NT2/D1 (cell line): ENCODE measurements around the gene NEUROG3.
"Not testable (repeated sequence)": the region's sequence is repeated elsewhere in the genome, so short reads cannot be mapped to it uniquely, and the experiment has no call there.

Source experiments
- DNase-seq: peaks from one replicate; pipeline ENCODE4 v3.0.0-alpha.2; 2011; ENCODE audit warnings: low read depth, low spot score
- H3K27me3 ChIP-seq: 2 replicates; pipeline ENCODE4 v1.6.0; 2011; ENCODE audit warnings: mild to moderate bottlenecking; ENCODE audit not compliant: insufficient read length, insufficient read depth
- H3K36me3 ChIP-seq: 2 replicates; pipeline ENCODE4 v1.6.1; 2011; ENCODE audit warnings: mild to moderate bottlenecking, low read length, mixed read lengths; ENCODE audit not compliant: insufficient read depth, insufficient read length
- H3K4me1 ChIP-seq: 2 replicates; pipeline ENCODE4 v1.5.1; 2011; ENCODE audit not compliant: insufficient read depth, insufficient read length
- H3K4me3 ChIP-seq: 2 replicates; pipeline ENCODE4 v1.5.1; 2011; ENCODE audit warnings: low read depth; ENCODE audit not compliant: insufficient read length
- H3K9ac ChIP-seq: 2 replicates; pipeline ENCODE4 v1.6.0; 2011; ENCODE audit warnings: low read depth; ENCODE audit not compliant: insufficient read length
- H3K9me3 ChIP-seq: 2 replicates; pipeline ENCODE4 v1.5.1; 2011; ENCODE audit warnings: mild to moderate bottlenecking, low read length; ENCODE audit not compliant: insufficient read depth
- SUZ12 ChIP-seq: IDR thresholded peaks from 2 replicates; pipeline ENCODE4 v1.6.1; 2011; ENCODE audit not compliant: insufficient read length, insufficient read depth; ENCODE audit errors: extremely low read depth
- YY1 ChIP-seq: IDR thresholded peaks from 2 replicates; pipeline ENCODE4 v1.6.1; 2011; ENCODE audit not compliant: insufficient read length, insufficient read depth
- ZNF274 ChIP-seq: IDR thresholded peaks from 2 replicates; pipeline ENCODE4 v1.6.1; 2011; ENCODE audit warnings: mild to moderate bottlenecking, low read depth, low read length

The NEUROG3 gene

DNA sequence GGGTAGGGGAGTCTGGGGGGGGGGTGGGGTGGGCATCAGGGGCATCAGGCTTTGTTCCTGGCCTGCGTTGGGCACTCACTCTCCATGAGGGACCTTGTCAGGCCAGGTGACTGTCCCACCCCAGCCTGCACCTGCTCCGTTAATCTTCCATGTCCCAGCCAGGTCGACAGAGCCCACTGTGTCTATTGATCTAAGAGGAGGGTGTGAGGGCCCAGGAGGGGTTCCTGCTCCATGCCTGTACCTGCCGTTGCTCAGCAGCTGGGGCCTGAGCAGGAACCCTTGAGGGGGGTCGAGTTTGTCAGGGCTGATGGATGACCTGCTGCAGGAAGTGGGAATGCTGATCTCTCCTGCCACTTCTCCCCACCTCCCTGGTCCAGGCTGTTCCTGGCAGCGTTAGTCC is 18.6 kb downstream of the NEUROG3 start:
- no peak for DNase-seq
- no peak overlapping the region for H3K9ac ChIP-seq
- H3K27me3 ChIP-seq = no peaks in the 10 kb centered on the region
- no peak overlapping the region for H3K4me3 ChIP-seq
- H3K9me3 ChIP-seq = peaks cover 18% of the 10 kb centered on the region
- TF ChIP-seq SUZ12 (no peak), ZNF274 (no peak), YY1 (no peak)
- H3K36me3 ChIP-seq = no peaks in the 10 kb centered on the region
- H3K4me1 ChIP-seq = no peaks in the 10 kb centered on the region

DNA sequence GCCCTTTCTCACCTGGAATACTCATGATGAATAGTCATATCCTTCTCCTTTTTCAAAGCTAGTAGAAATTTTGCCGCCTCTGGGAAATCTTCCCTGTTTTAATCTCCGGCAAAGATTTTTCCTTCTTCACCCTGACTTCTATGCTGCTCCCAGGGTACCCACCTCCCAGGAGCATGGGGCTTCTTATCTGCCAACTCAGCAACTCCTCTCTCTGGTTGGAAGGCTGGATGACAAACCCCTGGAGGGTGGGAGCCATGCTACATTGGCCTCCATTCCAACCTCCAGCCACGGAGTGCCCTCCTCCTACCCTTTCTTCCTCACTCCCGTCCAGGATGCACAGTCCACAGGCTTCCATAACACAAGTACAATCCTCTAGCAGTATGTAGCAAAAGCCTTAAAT is 19.9 kb downstream of the NEUROG3 start:
- H3K36me3 ChIP-seq = no peaks in the 10 kb centered on the region
- no peak overlapping the region for H3K9ac ChIP-seq
- H3K27me3 ChIP-seq = no peaks in the 10 kb centered on the region
- DNase-seq = no peak
- TF ChIP-seq YY1 = no peak
- no peak for TF ChIP-seq ZNF274
- no peak for TF ChIP-seq SUZ12
- peaks cover 27% of the 10 kb centered on the region for H3K9me3 ChIP-seq
- H3K4me3 ChIP-seq = no peak overlapping the region
- no peaks in the 10 kb centered on the region for H3K4me1 ChIP-seq

DNA sequence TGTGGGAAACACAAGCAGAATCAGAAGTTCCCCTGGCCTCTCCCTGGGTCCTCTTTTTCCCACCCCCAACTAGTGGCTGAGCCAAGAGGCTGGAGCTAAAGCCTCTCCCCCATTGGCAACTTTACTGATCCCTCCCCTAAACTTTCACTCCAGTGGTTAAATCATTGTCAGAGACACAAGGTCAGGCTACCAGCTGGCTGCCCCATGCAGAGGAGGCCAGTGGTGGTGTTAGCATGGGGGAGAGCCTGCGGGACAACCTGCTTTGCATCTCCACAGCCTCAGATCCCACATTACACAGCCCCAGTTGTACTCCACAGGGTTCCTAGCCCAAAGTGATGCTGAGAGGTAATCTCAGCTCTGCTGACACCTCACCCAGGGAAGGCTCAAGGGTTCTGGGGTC is 21.0 kb downstream of the NEUROG3 start:
- H3K9me3 ChIP-seq = peaks cover 27% of the 10 kb centered on the region
- no peak for DNase-seq
- no peak overlapping the region for H3K4me3 ChIP-seq
- H3K27me3 ChIP-seq = no peaks in the 10 kb centered on the region
- H3K9ac ChIP-seq = no peak overlapping the region
- H3K36me3 ChIP-seq = no peaks in the 10 kb centered on the region
- TF ChIP-seq SUZ12 = no peak
- no peak for TF ChIP-seq ZNF274
- no peak for TF ChIP-seq YY1
- H3K4me1 ChIP-seq = no peaks in the 10 kb centered on the region

DNA sequence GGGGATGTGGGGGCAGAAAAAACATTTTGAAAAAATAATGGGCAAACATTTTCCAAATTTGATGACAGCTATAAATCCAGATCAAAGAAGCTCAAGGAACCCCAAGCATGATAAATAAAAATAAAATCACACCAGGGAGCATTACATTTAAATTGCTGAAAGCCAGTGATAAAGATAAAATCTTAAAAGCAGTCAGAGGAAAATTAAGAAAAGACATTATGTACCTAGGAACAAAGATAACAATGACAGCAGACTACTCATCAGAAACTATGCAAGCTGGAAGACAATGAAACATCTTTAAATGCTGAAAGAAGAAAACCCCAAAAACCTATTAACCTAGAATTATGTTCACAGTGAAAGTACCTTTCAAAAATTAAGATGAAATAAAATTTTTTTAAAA is 23.3 kb downstream of the NEUROG3 start:
- DNase-seq = no peak
- peaks cover 27% of the 10 kb centered on the region for H3K9me3 ChIP-seq
- TF ChIP-seq SUZ12 = no peak
- no peak for TF ChIP-seq ZNF274
- no peak for TF ChIP-seq YY1

DNA sequence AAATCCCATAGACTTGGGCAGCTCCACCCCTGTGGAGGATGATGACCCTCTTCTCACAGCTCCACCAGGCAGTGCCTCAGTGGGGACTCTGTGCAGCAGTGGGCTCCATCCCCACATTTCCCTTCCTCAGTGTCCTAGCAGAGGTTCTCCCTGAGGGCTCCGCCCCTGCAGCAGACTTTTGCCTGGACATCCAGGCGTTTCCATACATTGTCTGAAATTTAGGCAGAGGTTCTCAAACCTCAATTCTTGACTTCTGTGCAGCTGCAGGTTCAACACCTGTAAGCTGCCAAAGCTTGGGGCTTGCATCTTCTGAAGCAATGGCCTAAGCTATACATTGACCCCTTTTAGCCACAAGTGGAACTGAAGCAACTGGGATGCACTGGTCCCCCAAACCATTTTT is 31.8 kb downstream of the NEUROG3 start:
- Histone ChIP-seq H3K4me3 (no peak overlapping the region), H3K9me3 (peaks cover 25% of the 10 kb centered on the region; the same call in 1 of the 2 replicates), H3K36me3 (no peaks in the 10 kb centered on the region), H3K9ac (no peak overlapping the region), H3K4me1 (no peaks in the 10 kb centered on the region), H3K27me3 (no peaks in the 10 kb centered on the region)
- no peak for TF ChIP-seq ZNF274
- TF ChIP-seq SUZ12 = no peak
- no peak for TF ChIP-seq YY1
- DNase-seq = no peak

More for the DNA sequence above, 23.3 kb downstream of the NEUROG3 start:
- H3K9ac ChIP-seq = no peak overlapping the region
- H3K4me1 ChIP-seq = no peaks in the 10 kb centered on the region
- H3K27me3 ChIP-seq = no peaks in the 10 kb centered on the region
- no peak overlapping the region for H3K4me3 ChIP-seq
- H3K36me3 ChIP-seq = no peaks in the 10 kb centered on the region

DNA sequence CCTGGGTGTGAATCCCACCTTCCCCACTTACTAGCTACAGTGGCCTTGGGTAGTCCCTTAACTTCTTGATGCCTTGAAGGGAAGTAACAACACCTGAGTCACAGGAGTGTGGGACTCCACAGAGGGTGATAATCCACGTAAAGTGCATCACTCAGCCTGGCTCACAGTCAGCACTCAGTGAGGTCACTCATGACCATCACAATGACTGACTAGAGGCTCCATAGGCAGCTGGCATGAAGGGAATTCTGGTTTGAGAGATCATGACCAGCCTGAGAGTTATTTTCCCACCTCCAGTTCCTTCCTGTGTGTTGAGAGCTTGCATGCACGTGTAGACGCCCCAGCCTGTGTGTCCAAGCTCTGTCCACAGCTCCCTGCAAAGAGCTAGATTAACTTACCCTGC is 34.8 kb downstream of the NEUROG3 start:
- Histone ChIP-seq H3K4me1 (no peaks in the 10 kb centered on the region), H3K36me3 (no peaks in the 10 kb centered on the region), H3K9me3 (peaks cover 25% of the 10 kb centered on the region; the same call in 1 of the 2 replicates), H3K9ac (no peak overlapping the region), H3K27me3 (no peaks in the 10 kb centered on the region), H3K4me3 (no peak overlapping the region)
- TF ChIP-seq YY1 (no peak), ZNF274 (no peak), SUZ12 (no peak)
- no peak for DNase-seq

DNA sequence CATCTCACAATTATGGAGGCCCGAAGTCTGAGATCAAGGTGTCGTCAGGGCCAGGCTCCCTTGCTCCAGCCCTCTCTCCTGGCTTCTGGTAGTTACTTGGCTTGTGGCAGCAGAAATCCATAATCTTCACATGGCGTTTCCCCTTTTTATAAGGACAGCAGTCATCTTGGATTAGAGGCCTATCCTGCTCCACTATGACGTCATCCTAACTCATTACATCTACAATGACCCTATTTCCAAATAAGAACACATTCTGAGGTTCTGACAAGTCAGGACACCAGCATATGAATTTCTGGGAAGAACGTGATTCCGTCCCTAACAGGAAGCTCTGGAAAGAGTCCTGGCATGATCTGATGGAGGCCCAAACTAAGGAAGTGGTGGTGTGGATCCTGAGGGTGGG is 35.8 kb downstream of the NEUROG3 start:
- no peaks in the 10 kb centered on the region for H3K4me1 ChIP-seq
- peaks cover 25% of the 10 kb centered on the region; the same call in 1 of the 2 replicates for H3K9me3 ChIP-seq
- H3K27me3 ChIP-seq = no peaks in the 10 kb centered on the region
- no peak overlapping the region for H3K4me3 ChIP-seq
- no peak for DNase-seq
- H3K36me3 ChIP-seq = no peaks in the 10 kb centered on the region
- TF ChIP-seq ZNF274 (no peak), SUZ12 (no peak), YY1 (no peak)
- H3K9ac ChIP-seq = no peak overlapping the region

DNA sequence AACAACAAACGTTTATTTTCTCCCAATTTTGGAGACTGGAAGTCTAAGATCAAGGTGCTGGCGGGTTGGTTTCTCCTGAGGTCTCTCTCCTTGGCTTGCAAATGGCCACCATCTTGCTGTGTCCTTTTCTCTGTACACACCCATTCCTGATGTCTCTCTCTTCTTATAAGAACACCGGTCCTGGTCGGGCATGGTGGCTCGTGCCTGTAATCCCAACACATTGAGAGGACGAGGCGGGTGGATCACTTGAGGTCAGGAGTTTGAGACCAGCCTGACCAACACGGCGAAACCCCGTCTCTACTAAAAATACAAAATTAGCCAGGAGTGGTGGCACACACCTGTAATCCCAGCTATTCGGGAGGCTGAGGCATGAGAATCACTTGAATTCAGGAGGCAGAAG is 36.7 kb downstream of the NEUROG3 start:
- H3K4me1 ChIP-seq, H3K4me3 ChIP-seq, DNase-seq, H3K36me3 ChIP-seq, H3K27me3 ChIP-seq, H3K9ac ChIP-seq: not testable (repeated sequence)
- peaks cover 21% of the 10 kb centered on the region; the same call in 1 of the 2 replicates for H3K9me3 ChIP-seq
